ENCODE measurements around the gene SF3A1.

Gene SF3A1

DNA sequence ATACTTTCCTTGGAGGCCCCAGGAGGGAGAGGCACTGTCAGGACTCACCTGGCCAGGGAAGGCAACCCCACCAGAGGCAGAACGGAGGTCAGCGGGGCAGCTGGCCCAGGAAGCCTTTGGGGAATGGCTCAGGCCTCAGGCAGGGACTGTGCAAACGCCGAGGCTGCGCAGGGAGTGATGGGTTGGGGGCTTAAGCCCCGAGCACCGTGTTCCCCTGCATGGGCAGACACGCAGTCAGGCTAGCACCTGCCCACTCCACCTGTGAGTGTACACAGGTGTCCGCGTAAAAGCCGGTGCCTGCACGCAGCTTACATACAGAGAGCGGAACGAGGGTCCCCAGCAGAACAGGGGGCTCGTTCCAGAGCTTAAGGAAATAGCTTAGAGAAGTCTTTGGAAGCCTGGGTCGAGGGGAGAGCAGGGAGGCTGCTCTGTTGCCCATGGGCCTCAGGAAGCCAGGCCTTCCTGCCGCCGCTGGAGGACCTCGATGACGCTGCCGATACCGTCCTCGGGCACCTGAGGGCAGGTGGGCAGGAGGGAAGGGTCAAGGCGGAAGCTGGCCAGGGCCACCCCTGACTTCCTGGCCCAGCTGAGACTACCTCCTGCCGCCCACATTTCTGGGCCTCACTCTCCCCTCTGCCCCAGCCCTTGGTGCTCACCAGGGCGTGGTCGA lies 71.4 kb downstream of the SF3A1 start:
- H3K9me3 ChIP-seq (ENCODE audit: control insufficient read depth in 5 of 5, low read length in 5 of 5) = no peaks in the 10 kb centered on the region
- H3K36me3 ChIP-seq (ENCODE audit: control insufficient read depth in 5 of 5, insufficient read depth in 5 of 5, low read length in 5 of 5) = peaks cover 0 to 27% (median 20%) of the 10 kb centered on the region in 5 donors
- H3K27me3 ChIP-seq (ENCODE audit: control insufficient read depth in 5 of 5, insufficient read depth in 4 of 5, low read length in 5 of 5) = no peaks in the 10 kb centered on the region
- H3K4me3 ChIP-seq (ENCODE audit: low read depth in 1 of 5, low read length in 5 of 5) = no peak overlapping the region
- H3K9ac ChIP-seq (ENCODE audit: low read length in 5 of 5) = no peak overlapping the region
- H3K27ac ChIP-seq (ENCODE audit: low read depth, low read length) = no peak overlapping the region
- H3K4me1 ChIP-seq (ENCODE audit: control insufficient read depth in 5 of 5, insufficient read depth in 5 of 5, low read length in 5 of 5) = peaks cover 7 to 48% (median 35%) of the 10 kb centered on the region in 5 donors

DNA sequence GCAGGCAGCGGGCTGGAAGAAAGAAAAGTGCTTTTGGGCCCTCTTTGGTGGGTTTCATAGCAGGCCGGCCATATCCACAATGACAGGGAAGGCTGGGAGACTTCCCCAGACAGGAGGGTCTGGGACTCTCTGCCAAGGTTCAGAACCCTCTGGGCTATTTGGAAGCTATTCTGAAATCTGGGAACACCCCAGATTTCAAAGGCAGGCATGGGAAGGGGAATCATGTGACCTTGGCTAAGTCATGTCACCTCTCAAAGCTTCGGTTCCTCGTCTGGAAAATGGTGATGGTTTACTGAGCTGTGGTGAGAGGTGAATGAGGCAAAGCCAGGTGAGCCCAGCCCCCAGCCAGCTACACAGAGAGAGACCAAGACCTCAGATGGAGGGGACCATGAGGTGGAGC lies 72.0 kb downstream of the SF3A1 start:
- H3K27me3 ChIP-seq (ENCODE audit: control insufficient read depth in 5 of 5, insufficient read depth in 4 of 5, low read length in 5 of 5) = no peaks in the 10 kb centered on the region
- no peak overlapping the region for H3K27ac ChIP-seq (ENCODE audit: low read depth, low read length)
- peaks cover 4 to 47% (median 31%) of the 10 kb centered on the region in 5 donors for H3K4me1 ChIP-seq (ENCODE audit: control insufficient read depth in 5 of 5, insufficient read depth in 5 of 5, low read length in 5 of 5)
- no peaks in the 10 kb centered on the region for H3K9me3 ChIP-seq (ENCODE audit: control insufficient read depth in 5 of 5, low read length in 5 of 5)
- H3K4me3 ChIP-seq (ENCODE audit: low read depth in 1 of 5, low read length in 5 of 5) = no peak overlapping the region
- H3K36me3 ChIP-seq (ENCODE audit: control insufficient read depth in 5 of 5, insufficient read depth in 5 of 5, low read length in 5 of 5) = peaks cover 0 to 27% (median 20%) of the 10 kb centered on the region in 5 donors
- H3K9ac ChIP-seq (ENCODE audit: low read length in 5 of 5) = no peak overlapping the region

DNA sequence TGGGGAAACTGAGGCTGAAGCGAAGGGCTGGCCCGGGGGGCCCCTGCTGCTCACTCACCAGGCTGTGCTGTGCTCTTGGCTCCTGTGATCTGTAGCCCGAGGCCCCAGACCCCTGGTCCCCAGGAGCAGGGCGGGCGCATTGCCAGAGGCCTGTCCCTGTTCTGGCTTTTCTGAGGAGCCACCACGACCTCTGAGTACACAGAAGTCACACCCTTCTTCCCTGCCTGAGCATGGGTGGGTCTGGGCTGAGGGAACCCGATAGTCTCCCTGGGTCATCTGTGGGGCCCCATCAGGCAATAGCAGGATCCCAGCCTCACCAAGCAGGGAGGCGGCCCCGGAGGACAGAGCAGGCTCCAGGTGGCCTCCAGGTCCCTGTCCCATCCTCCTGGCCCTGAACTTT lies 72.5 kb downstream of the SF3A1 start:
- Histone ChIP-seq H3K27me3 (ENCODE audit: control insufficient read depth in 5 of 5, insufficient read depth in 4 of 5, low read length in 5 of 5) (no peaks in the 10 kb centered on the region), H3K36me3 (ENCODE audit: control insufficient read depth in 5 of 5, insufficient read depth in 5 of 5, low read length in 5 of 5) (peaks cover 0 to 27% (median 20%) of the 10 kb centered on the region in 5 donors), H3K27ac (ENCODE audit: low read depth, low read length) (no peak overlapping the region), H3K9ac (ENCODE audit: low read length in 5 of 5) (peak overlapping the region in 2 of 5 donors; percentile 18 to 20), H3K9me3 (ENCODE audit: control insufficient read depth in 5 of 5, low read length in 5 of 5) (no peaks in the 10 kb centered on the region), H3K4me1 (ENCODE audit: control insufficient read depth in 5 of 5, insufficient read depth in 5 of 5, low read length in 5 of 5) (peaks cover 8 to 50% (median 36%) of the 10 kb centered on the region in 5 donors), H3K4me3 (ENCODE audit: low read depth in 1 of 5, low read length in 5 of 5) (no peak overlapping the region)

DNA sequence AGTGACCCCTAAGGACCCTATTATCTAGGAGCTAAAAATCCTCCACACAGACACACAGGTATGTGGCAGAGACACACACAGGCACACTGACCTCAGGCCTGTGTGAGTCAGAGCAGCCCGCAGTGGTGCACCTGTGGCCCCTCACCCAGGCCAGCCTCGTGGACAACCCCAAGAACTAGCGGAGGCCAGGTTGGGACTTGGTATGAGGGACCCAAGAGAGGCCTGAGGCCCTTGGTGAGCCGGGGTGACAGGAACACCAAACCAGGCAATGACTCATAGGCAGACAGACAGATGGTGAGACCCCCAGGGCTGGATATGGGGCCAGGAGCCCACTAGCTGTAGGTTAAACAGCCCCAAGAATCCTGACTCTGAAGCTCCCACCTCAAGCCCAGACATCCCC lies 73.4 kb downstream of the SF3A1 start:
- Histone ChIP-seq H3K9ac (ENCODE audit: low read length in 5 of 5) (no peak overlapping the region), H3K9me3 (ENCODE audit: control insufficient read depth in 5 of 5, low read length in 5 of 5) (no peaks in the 10 kb centered on the region), H3K4me1 (ENCODE audit: control insufficient read depth in 5 of 5, insufficient read depth in 5 of 5, low read length in 5 of 5) (peaks cover 9 to 50% (median 36%) of the 10 kb centered on the region in 5 donors), H3K27me3 (ENCODE audit: control insufficient read depth in 5 of 5, insufficient read depth in 4 of 5, low read length in 5 of 5) (no peaks in the 10 kb centered on the region), H3K27ac (ENCODE audit: low read depth, low read length) (no peak overlapping the region), H3K36me3 (ENCODE audit: control insufficient read depth in 5 of 5, insufficient read depth in 5 of 5, low read length in 5 of 5) (peaks cover 0 to 27% (median 20%) of the 10 kb centered on the region in 5 donors), H3K4me3 (ENCODE audit: low read depth in 1 of 5, low read length in 5 of 5) (no peak overlapping the region)

DNA sequence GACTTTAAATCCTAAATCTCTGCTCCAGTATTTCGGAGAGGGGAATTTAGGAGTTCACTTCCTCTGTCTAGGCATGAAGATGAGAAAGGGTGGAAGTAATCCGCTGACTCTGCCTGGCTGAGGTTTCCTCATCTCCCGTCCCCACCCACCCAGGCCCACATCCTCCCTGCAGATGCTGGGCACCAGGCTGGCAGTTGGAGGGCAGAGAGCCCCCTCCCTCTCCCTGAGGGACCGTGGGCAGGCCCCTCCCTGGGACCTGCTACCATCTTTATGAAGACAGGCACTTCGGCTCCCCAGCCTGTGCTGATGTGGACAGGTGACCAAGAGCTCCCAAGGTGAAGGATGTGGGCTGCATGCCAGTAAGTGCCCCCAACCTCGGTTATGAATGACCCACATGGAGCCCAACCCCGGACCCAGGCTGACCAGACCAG lies 74.1 kb downstream of the SF3A1 start:
- Histone ChIP-seq H3K27ac (ENCODE audit: low read depth, low read length) (no peak overlapping the region), H3K9ac (ENCODE audit: low read length in 5 of 5) (no peak overlapping the region), H3K27me3 (ENCODE audit: control insufficient read depth in 5 of 5, insufficient read depth in 4 of 5, low read length in 5 of 5) (no peaks in the 10 kb centered on the region), H3K4me1 (ENCODE audit: control insufficient read depth in 5 of 5, insufficient read depth in 5 of 5, low read length in 5 of 5) (peaks cover 7 to 50% (median 36%) of the 10 kb centered on the region in 5 donors), H3K9me3 (ENCODE audit: control insufficient read depth in 5 of 5, low read length in 5 of 5) (no peaks in the 10 kb centered on the region), H3K36me3 (ENCODE audit: control insufficient read depth in 5 of 5, insufficient read depth in 5 of 5, low read length in 5 of 5) (peaks cover 0 to 27% (median 20%) of the 10 kb centered on the region in 5 donors), H3K4me3 (ENCODE audit: low read depth in 1 of 5, low read length in 5 of 5) (no peak overlapping the region)
